Measurements from ENCODE around the gene FSTL3.

DNA sequence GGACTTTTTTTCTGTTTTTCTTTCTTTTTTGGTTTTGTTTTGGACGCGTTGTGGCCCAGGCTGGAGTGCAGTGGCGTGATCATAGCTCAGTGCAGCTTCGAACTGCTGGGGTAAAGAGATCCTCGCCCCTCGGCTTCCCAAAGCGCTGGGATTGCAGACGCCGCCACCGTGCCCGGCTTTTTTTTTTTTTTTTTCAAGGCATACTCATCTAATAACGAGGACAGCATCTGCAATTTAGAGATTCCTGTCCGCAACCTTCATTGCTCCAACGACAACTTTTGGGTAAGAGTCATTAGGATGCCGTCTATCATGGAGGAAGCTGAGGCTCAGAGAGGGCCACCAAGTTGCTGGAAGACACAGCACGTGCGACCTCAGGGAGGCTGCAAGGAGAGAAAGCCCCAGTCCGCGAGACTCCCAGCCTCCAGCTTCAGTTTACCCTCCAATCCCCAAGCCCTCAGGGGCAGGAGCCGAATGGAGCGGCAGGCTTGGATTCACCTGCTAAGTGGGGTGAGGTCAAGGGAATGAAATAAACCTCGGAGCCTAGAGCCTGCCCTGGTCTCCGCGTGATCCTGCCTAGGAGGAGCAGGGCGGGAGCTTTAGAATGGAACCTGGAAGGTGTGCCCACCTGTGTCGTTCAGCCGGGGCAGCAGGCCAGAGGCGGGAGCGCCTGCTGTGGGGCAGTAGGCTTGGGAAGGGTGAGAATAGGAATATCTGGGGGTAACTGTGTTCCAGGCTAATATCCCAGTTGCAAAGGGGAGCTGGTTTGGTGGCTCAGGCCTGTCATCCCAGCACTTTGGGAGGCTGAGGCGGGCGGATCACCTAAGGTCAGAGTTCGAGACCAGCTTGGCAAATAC, 42.2 kb upstream of the FSTL3 start:
- TF ChIP-seq CTCF (IDR thresholded peaks at IDR 0.05; ENCODE audit: low read length) (no peak), EZH2 (optimal IDR thresholded peaks at IDR 0.05; ENCODE audit: low read depth, low read length) (no peak), EZH2phosphoT487 (IDR thresholded peaks at IDR 0.05; ENCODE audit: low read length) (no peak)

Data from MM.1S (cell line).